HG03060 (cell line): ENCODE data around the gene C2orf68.
A peak's percentile ranks its signal among the peaks of the same experiment; 100 is the strongest.
"Not testable (repeated sequence)": the region's sequence is repeated elsewhere in the genome, so short reads cannot be mapped to it uniquely, and the experiment has no call there.

Source experiments
- ATAC-seq: cut with Tn5 transposase; IDR thresholded peaks from one replicate; pipeline ENCODE4 v1.9.1; 2021; ENCODE audit warnings: low read depth, moderate number of reproducible peaks; ENCODE audit not compliant: unreplicated experiment

C2orf68 gene, protein sequence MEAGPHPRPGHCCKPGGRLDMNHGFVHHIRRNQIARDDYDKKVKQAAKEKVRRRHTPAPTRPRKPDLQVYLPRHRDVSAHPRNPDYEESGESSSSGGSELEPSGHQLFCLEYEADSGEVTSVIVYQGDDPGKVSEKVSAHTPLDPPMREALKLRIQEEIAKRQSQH

GRCh38 chr2:85611705-85612587 lies at the start of gene C2orf68:
Gene C2orf68 (minus strand): TSS chr2:85612066. CDS start chr2:85611984, 82 bp downstream.
- peak; percentile 39 for ATAC-seq

DNA sequence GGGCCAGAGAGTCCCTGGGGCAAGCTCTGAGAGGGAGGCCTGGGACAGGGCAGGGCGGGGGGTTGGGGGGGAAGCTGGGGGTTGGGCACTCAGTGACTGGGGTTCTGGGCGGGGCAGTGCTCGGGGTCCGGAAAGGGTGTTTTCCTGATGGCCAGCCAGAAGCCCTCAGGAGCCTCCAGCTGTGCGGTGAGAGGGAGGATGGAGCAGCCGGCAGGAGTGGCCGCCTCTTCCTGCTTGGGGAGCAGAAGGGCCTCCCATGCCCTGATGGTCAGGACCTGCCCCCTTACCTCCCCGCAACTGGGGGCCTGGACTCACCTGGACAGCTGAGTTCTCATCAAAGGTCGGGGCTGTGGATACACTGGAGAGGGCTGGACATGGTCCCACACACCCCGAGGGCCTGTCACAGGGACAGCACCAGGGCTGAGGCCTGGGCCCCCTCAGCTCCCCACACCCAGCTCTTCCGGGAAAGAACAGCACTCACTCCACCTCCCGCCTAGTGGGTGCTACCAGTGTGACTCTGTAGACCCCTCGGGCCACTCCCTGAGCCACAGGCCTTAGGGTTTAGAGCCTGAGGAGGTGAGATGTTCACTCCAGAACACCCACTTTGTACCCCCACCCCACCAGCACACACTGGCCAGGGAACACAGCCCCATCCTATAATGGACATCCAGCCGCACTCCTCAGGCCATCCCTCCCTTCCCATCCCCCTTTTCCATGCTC lies 49.4 kb upstream of the C2orf68 start:
- ATAC-seq = no peak

GRCh38 chr2:85660725-85661124 lies 48.9 kb upstream of the C2orf68 start:
- no peak for ATAC-seq

DNA sequence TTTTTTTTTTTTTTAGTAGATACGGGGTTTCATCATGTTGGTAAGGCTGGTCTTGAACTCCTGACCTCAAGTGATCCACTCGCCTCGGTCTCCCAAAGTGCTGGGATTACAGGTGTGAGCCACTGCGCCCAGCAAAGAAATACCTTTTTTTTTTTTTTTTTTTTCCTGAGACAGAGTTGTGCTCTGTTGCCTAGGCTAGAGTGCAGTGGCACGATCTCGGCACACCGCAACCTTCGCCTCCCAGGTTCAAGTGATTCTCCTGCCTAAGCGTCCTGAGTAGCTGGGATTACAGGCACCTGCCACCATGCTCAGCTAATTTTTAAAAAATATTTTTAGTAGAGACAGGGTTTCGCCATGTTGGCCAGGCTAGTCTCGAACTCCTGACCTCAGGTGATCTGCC lies 48.4 kb upstream of the C2orf68 start:
- not testable (repeated sequence) for ATAC-seq

DNA sequence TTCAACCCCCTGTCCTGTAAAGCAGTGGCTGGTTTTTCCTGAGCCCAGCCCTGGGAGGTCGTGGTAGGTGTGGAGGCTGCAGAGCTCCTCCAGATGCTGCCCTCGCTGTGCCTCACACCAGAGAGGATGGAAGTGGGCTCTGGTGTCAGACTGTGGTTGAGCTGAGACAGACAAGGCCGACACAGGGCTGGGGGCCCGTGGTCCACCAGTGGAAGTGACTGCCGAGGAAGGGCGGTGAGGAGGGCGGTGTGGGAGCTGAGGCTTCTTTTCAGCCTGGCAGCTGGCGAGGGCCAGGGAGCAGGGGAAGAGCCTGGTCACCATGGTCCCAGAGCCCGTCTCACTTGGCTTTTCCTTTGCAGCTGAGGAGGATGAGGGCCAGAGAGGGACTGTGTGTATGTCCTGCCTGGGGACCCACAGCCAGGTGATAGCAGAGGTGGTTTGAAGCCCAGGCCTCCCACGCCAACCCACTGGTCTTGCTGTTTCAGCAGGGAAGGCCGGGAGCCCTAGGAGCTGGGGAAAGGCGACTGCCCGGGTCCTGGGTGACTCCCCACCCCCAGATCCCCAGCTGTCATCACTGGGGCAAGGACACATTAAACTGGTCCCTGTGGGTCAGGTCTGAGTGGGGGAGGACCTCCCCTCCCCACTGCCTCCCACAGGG lies 47.6 kb upstream of the C2orf68 start:
- ATAC-seq = no peak

DNA sequence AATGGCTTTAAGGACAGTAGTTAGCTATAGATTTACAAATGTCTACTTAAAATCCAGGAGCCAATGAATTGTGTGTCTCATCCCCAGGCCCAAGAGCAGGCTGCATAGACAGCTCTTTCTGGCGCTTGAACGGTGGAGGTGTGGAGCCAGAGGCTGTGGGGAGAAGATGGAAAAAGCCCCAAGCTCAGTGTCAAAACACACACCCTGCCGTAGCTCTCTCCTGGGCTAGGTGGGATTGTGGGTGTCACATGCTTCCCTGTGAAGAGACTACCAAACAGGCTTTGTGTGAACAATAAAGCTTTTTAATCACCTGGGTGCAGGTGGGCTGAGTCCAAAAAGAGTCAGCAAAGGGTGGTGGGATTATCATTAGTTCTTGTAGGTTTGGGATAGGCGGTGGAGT lies 45.5 kb upstream of the C2orf68 start:
- not testable (repeated sequence) for ATAC-seq

DNA sequence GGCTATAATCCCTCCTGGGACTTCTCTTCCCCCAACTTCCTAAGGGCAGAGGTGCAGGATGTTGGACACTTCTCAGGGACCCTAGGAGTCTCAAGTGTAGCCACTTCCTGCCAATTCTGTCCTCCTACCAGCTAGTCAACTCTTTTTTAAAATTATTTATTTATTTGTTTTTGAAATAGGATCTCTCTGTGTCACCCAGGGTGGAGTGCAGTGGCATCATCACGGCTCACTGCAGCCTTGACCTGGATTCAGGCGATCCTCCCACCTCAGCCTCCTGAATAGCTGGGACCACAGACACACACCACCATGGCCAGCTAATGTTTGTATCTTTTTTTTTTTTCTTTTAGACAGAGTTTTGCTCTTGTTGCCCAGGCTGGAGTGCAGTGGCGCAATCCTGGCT lies 44.6 kb upstream of the C2orf68 start:
- ATAC-seq = no peak

DNA sequence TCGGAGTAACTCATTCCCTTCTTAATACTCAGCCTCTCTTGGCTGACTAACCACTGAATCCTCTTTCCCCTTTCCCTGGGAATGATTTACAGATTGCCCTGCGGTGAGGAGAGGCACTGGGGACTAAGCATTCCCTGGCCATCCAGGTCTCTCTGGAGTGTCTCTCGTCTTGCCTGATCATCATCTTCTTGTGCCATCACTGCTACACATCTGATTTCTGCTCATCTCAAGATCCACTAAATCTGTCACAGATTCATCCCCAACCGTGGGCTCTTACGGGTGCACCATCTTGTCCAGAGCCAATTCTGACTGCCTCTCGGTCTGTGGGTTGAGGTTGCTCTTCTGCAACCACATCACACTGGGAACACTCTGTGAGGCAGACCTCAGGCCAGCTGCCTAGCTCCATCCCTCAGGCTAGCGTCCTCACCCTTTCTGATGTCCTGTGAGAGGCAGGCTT lies 44.1 kb upstream of the C2orf68 start:
- no peak for ATAC-seq

DNA sequence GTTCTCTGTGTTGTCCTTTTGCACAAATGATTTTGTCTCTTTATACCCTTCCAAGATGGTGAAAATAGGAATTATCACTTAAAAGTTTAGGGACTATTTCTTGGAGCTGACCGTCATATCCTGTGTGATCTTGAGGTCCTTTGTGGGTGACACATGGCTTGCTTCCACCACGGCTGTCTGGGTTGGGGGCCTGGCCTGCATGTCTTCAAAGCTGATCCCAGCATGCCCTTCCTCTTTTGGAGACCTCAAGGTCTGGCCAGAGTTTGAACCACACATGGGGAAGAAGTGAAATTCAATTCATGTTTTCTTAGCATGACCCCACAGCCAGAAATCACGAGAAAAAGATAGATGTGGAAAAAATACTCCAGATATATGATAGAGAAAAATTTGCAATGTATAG lies 42.1 kb upstream of the C2orf68 start:
- no peak for ATAC-seq

DNA sequence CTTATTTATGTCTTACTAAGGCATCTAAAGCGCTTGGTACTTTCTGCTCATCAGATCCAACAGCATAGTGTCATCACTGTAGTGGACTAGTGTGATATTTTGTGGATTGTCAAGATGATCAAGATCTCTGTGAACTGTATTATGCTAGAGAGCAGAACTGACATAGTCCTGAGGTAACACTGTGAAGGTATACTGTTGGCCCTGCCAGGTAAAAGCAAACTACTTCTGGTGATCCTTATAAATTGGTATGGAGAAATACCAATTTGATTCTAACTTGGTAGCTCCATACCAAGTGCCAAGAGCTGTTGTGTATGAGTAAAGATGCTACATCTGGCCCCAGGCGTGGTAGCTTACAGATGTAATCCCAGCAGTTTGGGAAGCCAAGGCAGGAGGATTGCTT lies 40.2 kb upstream of the C2orf68 start:
- ATAC-seq = no peak

- no peak for ATAC-seq
These were observed 39.2 kb upstream of the C2orf68 start for GRCh38 chr2:85651097-85651496.

DNA sequence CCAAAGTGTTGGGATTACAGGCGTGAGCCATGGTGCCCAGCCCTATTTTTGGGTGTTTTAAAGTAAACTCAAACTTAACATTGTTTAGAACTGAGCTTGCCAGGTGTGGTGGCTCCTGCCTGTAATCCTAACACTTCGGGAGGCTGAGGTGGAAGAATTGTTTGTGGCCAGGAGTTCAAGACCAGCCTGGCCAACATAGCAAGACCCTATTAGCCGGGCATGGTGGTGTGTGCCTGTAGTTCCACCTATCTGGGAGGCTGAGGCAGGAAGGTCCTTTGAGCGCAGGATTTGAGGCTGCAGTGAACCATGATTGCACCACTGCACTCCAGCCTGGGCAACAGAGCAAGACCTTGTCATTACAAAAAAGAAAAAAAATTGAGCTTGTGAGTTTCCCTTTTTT lies 38.6 kb upstream of the C2orf68 start:
- no peak for ATAC-seq

- no peak for ATAC-seq
These were observed 37.6 kb upstream of the C2orf68 start for GRCh38 chr2:85649201-85650190.

DNA sequence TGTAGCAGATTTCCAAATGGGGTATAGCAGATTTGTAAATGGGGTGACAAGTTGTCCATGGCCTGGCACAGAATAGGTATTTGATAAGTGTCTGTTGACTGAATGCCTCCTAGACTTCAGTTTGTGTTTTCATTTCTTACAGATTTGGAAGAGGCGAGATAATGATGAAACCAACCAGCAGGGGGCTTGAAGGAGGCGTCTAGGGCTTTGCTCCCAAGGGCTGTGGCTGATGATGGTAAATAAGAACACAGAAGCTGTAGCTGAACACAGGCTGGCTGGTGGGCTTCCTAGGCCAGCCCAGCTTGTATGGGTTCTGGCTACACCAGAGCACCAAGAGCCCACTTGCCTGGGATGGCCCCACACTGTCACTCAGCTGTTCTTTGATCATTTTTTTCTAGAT lies 36.8 kb upstream of the C2orf68 start:
- no peak for ATAC-seq

DNA sequence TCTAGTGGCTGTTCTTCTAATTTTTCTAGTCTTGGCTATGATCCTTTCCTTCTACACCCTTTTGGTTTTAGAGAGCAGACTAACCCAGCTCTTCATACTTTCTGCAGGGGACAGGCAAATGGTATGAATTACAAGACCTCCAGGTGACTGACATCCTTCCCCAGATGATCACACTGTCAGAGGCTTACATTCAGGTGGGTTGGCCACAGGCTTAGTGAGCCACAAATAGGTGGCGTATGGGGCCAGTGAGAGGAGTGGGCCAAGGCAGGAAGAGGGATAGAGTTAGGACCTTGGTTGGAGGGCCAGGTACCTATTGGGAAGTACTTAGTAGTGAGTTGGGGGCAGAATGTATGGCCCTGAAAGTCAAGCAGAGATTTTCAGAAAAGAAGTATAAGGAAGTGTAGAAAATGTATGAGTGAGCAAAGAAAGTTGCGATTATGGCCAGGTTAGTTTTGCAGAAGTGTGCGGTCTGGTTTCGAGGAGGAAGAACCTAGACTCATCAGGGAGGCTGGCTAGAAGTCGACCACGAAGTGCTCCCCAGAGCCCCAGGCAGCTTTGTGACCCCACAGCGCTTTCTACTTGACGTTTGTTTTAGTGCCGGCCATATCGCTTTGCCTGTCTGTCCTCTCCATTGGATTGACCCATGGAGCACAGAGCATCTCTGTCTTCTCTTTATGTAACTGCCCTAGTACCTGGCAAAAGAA lies 36.1 kb upstream of the C2orf68 start:
- ATAC-seq = no peak

DNA sequence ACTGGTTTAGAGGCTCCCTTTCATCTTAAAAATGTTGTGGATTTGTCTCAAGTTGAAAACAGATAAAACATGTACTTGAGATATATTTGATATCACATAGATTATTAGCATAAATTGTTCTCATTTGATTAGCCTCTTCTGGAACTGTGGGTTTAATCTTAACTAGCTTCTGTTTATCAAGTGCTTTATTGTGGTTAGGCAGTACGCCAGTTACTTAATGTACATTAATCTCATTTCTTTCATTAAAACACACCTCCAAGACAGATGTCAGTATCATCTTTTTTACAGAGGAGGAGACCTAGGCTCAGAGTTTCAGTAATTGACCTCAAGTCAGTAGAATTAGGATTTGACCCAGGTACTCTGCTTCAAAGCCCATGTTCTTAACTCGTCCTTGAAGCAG lies 34.3 kb upstream of the C2orf68 start:
- ATAC-seq = no peak

GRCh38 chr2:85644909-85645308 lies 33.0 kb upstream of the C2orf68 start:
- no peak for ATAC-seq

GRCh38 chr2:85642725-85643124 lies 30.9 kb upstream of the C2orf68 start:
- no peak for ATAC-seq

- ATAC-seq = no peak
These were observed 23.8 kb upstream of the C2orf68 start for GRCh38 chr2:85635636-85636035.
